H9 (cell line): ENCODE data around the gene OTOS. TPM values are rescaled to one million over a fixed set of nuclear protein-coding genes. Genes with fewer than 3 reads are reported as not detected.

Experiments
- DNase-seq: peaks from one replicate; pipeline ENCODE4 v3.0.0-alpha.2; 2017
- H2AFZ ChIP-seq: one replicate; pipeline ENCODE4 v1.6.1; 2013; ENCODE audit warnings: mild to moderate bottlenecking, low read length, control low read depth, moderate library complexity
- H2AK5ac ChIP-seq: 2 replicates; pipeline ENCODE4 v1.6.1; 2013; ENCODE audit warnings: low read length, control low read depth, mixed read lengths; ENCODE audit not compliant: insufficient read length
- H2BK120ac ChIP-seq: one replicate; pipeline ENCODE4 v1.6.1; 2013; ENCODE audit warnings: low read depth, mild to moderate bottlenecking, low read length, control low read depth, inconsistent platforms; ENCODE audit not compliant: poor library complexity, severe bottlenecking
- H2BK12ac ChIP-seq: 2 replicates; pipeline ENCODE4 v1.6.1; 2013; ENCODE audit warnings: low read length, control low read depth, mixed read lengths, low read depth; ENCODE audit not compliant: insufficient read length
- H2BK15ac ChIP-seq: 2 replicates; pipeline ENCODE4 v1.6.1; 2013; ENCODE audit warnings: low read depth, low read length, control low read depth
- H2BK20ac ChIP-seq: one replicate; pipeline ENCODE4 v1.6.1; 2013; ENCODE audit warnings: low read depth, mild to moderate bottlenecking, low read length, control low read depth, inconsistent platforms; ENCODE audit not compliant: poor library complexity, severe bottlenecking
- H2BK5ac ChIP-seq: 2 replicates; pipeline ENCODE4 v1.6.1; 2013; ENCODE audit warnings: low read length, control low read depth, mixed read lengths; ENCODE audit not compliant: insufficient read length
- H3K14ac ChIP-seq: 2 replicates; pipeline ENCODE4 v1.6.1; 2013; ENCODE audit warnings: low read length, control low read depth; ENCODE audit not compliant: insufficient read depth
- H3K18ac ChIP-seq: 2 replicates; pipeline ENCODE4 v1.6.1; 2013; ENCODE audit warnings: low read depth, mild to moderate bottlenecking, mixed read lengths, low read length, control low read depth; ENCODE audit not compliant: insufficient read length
- H3K23ac ChIP-seq: 2 replicates; pipeline ENCODE4 v1.6.1; 2013; ENCODE audit warnings: low read length, control low read depth, mixed read lengths, low read depth; ENCODE audit not compliant: insufficient read length
- H3K23me2 ChIP-seq: 2 replicates; pipeline ENCODE4 v1.6.1; 2013; ENCODE audit warnings: low read depth, mild to moderate bottlenecking, mixed read lengths, low read length, control low read depth; ENCODE audit not compliant: insufficient read length, poor library complexity, severe bottlenecking
- H3K27ac ChIP-seq: 2 replicates; pipeline ENCODE4 v1.5.1; 2013; ENCODE audit warnings: low read length, control low read depth, mixed read lengths, low read depth; ENCODE audit not compliant: insufficient read length
- H3K27me3 ChIP-seq: 2 replicates; pipeline ENCODE4 v1.6.1; 2013; ENCODE audit warnings: low read length, control low read depth, inconsistent platforms; ENCODE audit not compliant: insufficient read depth
- H3K4ac ChIP-seq: 2 replicates; pipeline ENCODE4 v1.6.1; 2013; ENCODE audit warnings: low read depth, mild to moderate bottlenecking, control low read depth, inconsistent platforms, low read length, moderate library complexity
- H3K4me1 ChIP-seq: 2 replicates; pipeline ENCODE4 v1.6.1; 2013; ENCODE audit warnings: low read length, control low read depth, inconsistent platforms; ENCODE audit not compliant: insufficient read depth
- H3K4me2 ChIP-seq: 2 replicates; pipeline ENCODE4 v1.6.1; 2013; ENCODE audit warnings: low read length, control low read depth, mixed read lengths; ENCODE audit not compliant: insufficient read length, insufficient read depth
- H3K56ac ChIP-seq: 2 replicates; pipeline ENCODE4 v1.6.1; 2013; ENCODE audit warnings: low read depth, mild to moderate bottlenecking, mixed read lengths, low read length, control low read depth; ENCODE audit not compliant: insufficient read length
- H3K79me1 ChIP-seq: 2 replicates; pipeline ENCODE4 v1.6.1; 2013; ENCODE audit warnings: low read depth, mild to moderate bottlenecking, moderate library complexity, low read length, control low read depth, inconsistent platforms; ENCODE audit not compliant: insufficient read depth, poor library complexity, severe bottlenecking
- H3K79me2 ChIP-seq: 2 replicates; pipeline ENCODE4 v1.6.1; 2013; ENCODE audit warnings: low read length, control low read depth, inconsistent platforms; ENCODE audit not compliant: insufficient read depth
- H3K9ac ChIP-seq: 2 replicates; pipeline ENCODE4 v1.6.1; 2013; ENCODE audit warnings: low read length, control low read depth, mixed read lengths; ENCODE audit not compliant: insufficient read length; ENCODE audit errors: extremely low read depth
- H3K9me3 ChIP-seq: one replicate; pipeline ENCODE4 v1.6.1; 2013; ENCODE audit warnings: low read depth, low read length, inconsistent platforms; ENCODE audit not compliant: control insufficient read depth
- H3T11ph ChIP-seq: one replicate; pipeline ENCODE4 v1.6.1; 2013; ENCODE audit warnings: mild to moderate bottlenecking, low read length, control low read depth, inconsistent platforms
- H4K20me1 ChIP-seq: one replicate; pipeline ENCODE4 v1.6.1; 2013; ENCODE audit not compliant: control insufficient read depth, insufficient read length, insufficient read depth
- H4K5ac ChIP-seq: 2 replicates; pipeline ENCODE4 v1.6.1; 2013; ENCODE audit warnings: low read depth, mild to moderate bottlenecking, mixed read lengths, low read length, control low read depth; ENCODE audit not compliant: insufficient read length
- H4K8ac ChIP-seq: replicated peaks from 2 replicates; pipeline ENCODE4 v1.6.1; 2013; ENCODE audit warnings: low read length, control low read depth, mixed read lengths, low read depth; ENCODE audit not compliant: insufficient read length
- H4K91ac ChIP-seq: 2 replicates; pipeline ENCODE4 v1.6.1; 2013; ENCODE audit warnings: low read depth, mild to moderate bottlenecking, moderate library complexity, mixed read lengths, low read length, control low read depth; ENCODE audit not compliant: insufficient read length
- H3K27ac Mint-ChIP-seq, 3 experiments: 2 replicates in 2 of 3; 3 replicates in 1 of 3; pipeline ENCODE4 v1.8.0; 2020 to 2021; ENCODE audit warnings: mixed read lengths in 3 of 3, mild to moderate bottlenecking in 1 of 3, moderate library complexity in 1 of 3
- H3K27me3 Mint-ChIP-seq: 2 replicates; pipeline ENCODE4 v1.8.0; 2021; ENCODE audit warnings: low read depth, mild to moderate bottlenecking, moderate library complexity, mixed read lengths
- H3K36me3 Mint-ChIP-seq, 3 experiments: 2 replicates in 2 of 3; 3 replicates in 1 of 3; pipeline ENCODE4 v1.8.0; 2020 to 2021; ENCODE audit warnings: low read depth in 3 of 3, mixed read lengths in 3 of 3; ENCODE audit not compliant: insufficient read depth in 1 of 3
- H3K4me1 Mint-ChIP-seq, 2 experiments: 2 replicates each; pipeline ENCODE4 v1.8.0; 2020; ENCODE audit warnings: mixed read lengths in 2 of 2
- H3K4me3 Mint-ChIP-seq, 2 experiments: 2 replicates in 1 of 2; 3 replicates in 1 of 2; pipeline ENCODE4 v1.8.0; 2020 to 2021; ENCODE audit warnings: mild to moderate bottlenecking in 2 of 2, mixed read lengths in 2 of 2, moderate library complexity in 1 of 2
- H3K9me3 Mint-ChIP-seq, 2 experiments: 2 replicates in 1 of 2; 3 replicates in 1 of 2; pipeline ENCODE4 v1.8.0; 2020; ENCODE audit warnings: mild to moderate bottlenecking in 2 of 2, mixed read lengths in 2 of 2, moderate library complexity in 1 of 2
- CTCF ChIP-seq: fragments of 200-600 bp; sonication (generic); conservative IDR thresholded peaks from 3 replicates; pipeline ENCODE4 v1.8.0; 2021; ENCODE audit warnings: antibody characterized with exemption, mild to moderate bottlenecking
- WGBS: extraction: QIAGEN DNeasy Blood & Tissue Kit; methylation state at CpG from one replicate; pipeline ENCODE4 v1.1.7; 2013; ENCODE audit warnings: missing lambda C conversion rate, low lambda C conversion rate, mixed read lengths; ENCODE audit not compliant: insufficient read length; ENCODE audit errors: extremely low coverage; 5-methylcytosine and 5-hydroxymethylcytosine counted together
- total RNA-seq: library from RNA; stranded (reverse); gene quantifications from 2 replicates; pipeline ENCODE4 v1.2.1, GENCODE V29; 2021

The OTOS gene
- total RNA-seq, 1 experiment from 2014 or later: not detected

GRCh38 chr2:240143276-240143675, 2.8 kb upstream of the OTOS start:
- H2BK5ac ChIP-seq: no peak overlapping the region
- H3K79me1 ChIP-seq: no peaks in the 10 kb centered on the region
- H3K4me2 ChIP-seq: no peak overlapping the region
- no peak overlapping the region for H2BK15ac ChIP-seq
- H3K27me3 Mint-ChIP-seq: peaks cover 6% of the 10 kb centered on the region
- H3T11ph ChIP-seq: no peak overlapping the region
- peaks cover 0 to 4% (median 0%) of the 10 kb centered on the region in 3 experiments; a peak in 2 of 7 replicates for H3K36me3 Mint-ChIP-seq
- no peak overlapping the region for H3K14ac ChIP-seq
- no peak overlapping the region for H3K56ac ChIP-seq
- H2AFZ ChIP-seq: no peak overlapping the region
- no CpG with 5 or more reads among the region's 6 CpGs for WGBS
- H3K9me3 Mint-ChIP-seq: peaks cover 8 to 11% of the 10 kb centered on the region in 2 experiments; a peak in 4 of 5 replicates
- no peak overlapping the region for H3K4me3 Mint-ChIP-seq
- no peaks in the 10 kb centered on the region for H3K23me2 ChIP-seq
- TF ChIP-seq CTCF: no peak
- DNase-seq: no peak
- peaks cover 11 to 18% of the 10 kb centered on the region in 2 experiments for H3K4me1 Mint-ChIP-seq
- no peak overlapping the region for H2BK20ac ChIP-seq
- no peaks in the 10 kb centered on the region for H3K9me3 ChIP-seq
- no peak overlapping the region for H2BK12ac ChIP-seq
- no peak overlapping the region for H3K18ac ChIP-seq
- H3K27ac ChIP-seq: no peak overlapping the region
- no peak overlapping the region for H3K4ac ChIP-seq
- no peak overlapping the region for H4K8ac ChIP-seq
- H4K20me1 ChIP-seq: no peaks in the 10 kb centered on the region
- H3K79me2 ChIP-seq: no peaks in the 10 kb centered on the region
- H3K23ac ChIP-seq: no peak overlapping the region
- no peaks in the 10 kb centered on the region; the same call in 1 of the 2 replicates for H3K4me1 ChIP-seq
- H4K91ac ChIP-seq: no peak overlapping the region
- H2BK120ac ChIP-seq: no peak overlapping the region
- H3K27ac Mint-ChIP-seq: no peak overlapping the region
- no peak overlapping the region for H2AK5ac ChIP-seq
- no peak overlapping the region for H3K9ac ChIP-seq
- H3K27me3 ChIP-seq: no peaks in the 10 kb centered on the region
- no peak overlapping the region for H4K5ac ChIP-seq
